Naive thymus-derived CD4-positive, alpha-beta T cell (primary cell): ENCODE data around the gene MPPED2. TPM values are rescaled to one million over a fixed set of nuclear protein-coding genes. Genes with fewer than 3 reads are reported as not detected.

ENCODE experiments used
- ATAC-seq: fragments of 150-1000 bp; cut with Tn5 transposase; 2 replicates; pipeline ENCODE4 v1.10.0; 2021; ENCODE audit warnings: mild to moderate bottlenecking, moderate library complexity
- CTCF ChIA-PET: fragments of 350-600 bp; sonication (Branson Sonifier 250); formaldehyde crosslinking; loops from one replicate; lab custom pipeline; 2021; ENCODE audit warnings: antibody characterized with exemption; lab: Charles Lee
- POLR2A ChIA-PET: fragments of 350-600 bp; sonication (Branson Sonifier 250); formaldehyde crosslinking; loops from one replicate; lab custom pipeline; 2021; ENCODE audit warnings: antibody characterized with exemption, inconsistent platforms; lab: Charles Lee
- DNase-seq, 9 donors: peaks; one replicate each; pipeline versions ENCODE4 v3.0.0 to v3.0.0-alpha.2; 2020 to 2022; ENCODE audit warnings: mixed read lengths in 1 of 9
- H3K27ac ChIP-seq: one replicate; pipeline ENCODE4 v1.7.0; 2013; ENCODE audit warnings: mild to moderate bottlenecking, low read depth, low read length, moderate library complexity
- H3K27me3 ChIP-seq, 2 donors: one replicate each; pipeline ENCODE4 v1.7.0; 2013; ENCODE audit warnings: low read length in 2 of 2, mild to moderate bottlenecking in 2 of 2, moderate library complexity in 2 of 2; ENCODE audit not compliant: control insufficient read depth in 2 of 2, insufficient read depth in 2 of 2
- H3K36me3 ChIP-seq, 3 experiments: 1 replicate in 2 of 3; 2 replicates in 1 of 3; pipeline ENCODE4 v1.7.0; 2013; ENCODE audit warnings: low read length in 3 of 3, mild to moderate bottlenecking in 3 of 3, moderate library complexity in 1 of 3; ENCODE audit not compliant: insufficient read depth in 3 of 3, control insufficient read depth in 2 of 3
- H3K4me1 ChIP-seq, 2 donors: one replicate each; pipeline ENCODE4 v1.7.0; 2013; ENCODE audit warnings: low read length in 2 of 2, mild to moderate bottlenecking in 2 of 2, moderate library complexity in 1 of 2; ENCODE audit not compliant: control insufficient read depth in 2 of 2, insufficient read depth in 2 of 2
- H3K4me3 ChIP-seq: 2 replicates; pipeline ENCODE4 v1.7.0; 2013; ENCODE audit warnings: mild to moderate bottlenecking, low read length
- H3K9me3 ChIP-seq, 3 experiments: 1 replicate in 2 of 3; 2 replicates in 1 of 3; pipeline ENCODE4 v1.7.0; 2013; ENCODE audit warnings: low read length in 3 of 3; ENCODE audit not compliant: control insufficient read depth in 2 of 3
- H3K27ac Mint-ChIP-seq, 9 donors: one replicate each; pipeline ENCODE4 v1.8.0; 2020 to 2022; ENCODE audit warnings: mixed read lengths in 9 of 9, mild to moderate bottlenecking in 8 of 9, moderate library complexity in 5 of 9, inconsistent platforms in 2 of 9
- H3K27me3 Mint-ChIP-seq, 5 donors: one replicate each; pipeline ENCODE4 v1.8.0; 2021 to 2022; ENCODE audit warnings: mixed read lengths in 5 of 5, mild to moderate bottlenecking in 1 of 5
- H3K36me3 Mint-ChIP-seq, 5 donors: one replicate each; pipeline ENCODE4 v1.8.0; 2020 to 2022; ENCODE audit warnings: mixed read lengths in 5 of 5, mild to moderate bottlenecking in 3 of 5, inconsistent platforms in 1 of 5
- H3K4me1 Mint-ChIP-seq, 7 donors: one replicate each; pipeline ENCODE4 v1.8.0; 2020 to 2022; ENCODE audit warnings: mixed read lengths in 7 of 7, mild to moderate bottlenecking in 3 of 7, inconsistent platforms in 1 of 7
- H3K4me3 Mint-ChIP-seq, 10 donors: one replicate each; pipeline ENCODE4 v1.8.0; 2020 to 2022; ENCODE audit warnings: mild to moderate bottlenecking in 10 of 10, mixed read lengths in 10 of 10, moderate library complexity in 6 of 10, inconsistent platforms in 2 of 10
- H3K9me3 Mint-ChIP-seq, 11 donors: one replicate each; pipeline ENCODE4 v1.8.0; 2020 to 2022; ENCODE audit warnings: mixed read lengths in 11 of 11, mild to moderate bottlenecking in 4 of 11, inconsistent platforms in 1 of 11, moderate library complexity in 1 of 11
- intact Hi-C, 2 donors: fragments of 100-400 bp; cut with micrococcal nuclease; formaldehyde crosslinking; loops; one replicate each; pipeline ENCODE4 v1.15.1; 2023
- polyA plus RNA-seq, 2 donors: library from polyadenylated mRNA; unstranded; fragments of 300-500 nt; fragmentation: Illumina TruSeq; gene quantifications; one replicate each; pipeline ENCODE4 v1.2.3, GENCODE V29; 2021
- total RNA-seq, 6 experiments: library from RNA in 5 of 6; stranded (reverse) in 5 of 6; gene quantifications; 1 replicate in 5 of 6; 2 replicates in 1 of 6; pipeline ENCODE4 v1.2.3 and lab custom pipeline; 2021 to 2026

The MPPED2 gene
- total and polyA plus RNA-seq, 7 experiments from 2014 or later, result 0.09 to 3.5 (median 1.3) TPM; not detected in 2

- no peaks in the 10 kb centered on the region for H3K4me1 ChIP-seq
- ChIA-PET POLR2A (no interaction called here), CTCF (no interaction called here)
- no peak overlapping the region for H3K27ac ChIP-seq
- H3K27me3 Mint-ChIP-seq, result peaks cover 0 to 5% (median 0%) of the 10 kb centered on the region in 5 donors
- ATAC-seq (no peak), DNase-seq (no peak)
- H3K4me1 Mint-ChIP-seq, result no peaks in the 10 kb centered on the region
- intact Hi-C loops, result no loop called here
- H3K9me3 ChIP-seq, result no peaks in the 10 kb centered on the region
- peaks cover 0 to 3% (median 0%) of the 10 kb centered on the region in 5 donors for H3K36me3 Mint-ChIP-seq
- H3K4me3 ChIP-seq, result no peak overlapping the region
- peaks cover 0 to 4% (median 0%) of the 10 kb centered on the region in 11 donors for H3K9me3 Mint-ChIP-seq
- no peaks in the 10 kb centered on the region for H3K27me3 ChIP-seq
- no peak overlapping the region for H3K4me3 Mint-ChIP-seq
- no peak overlapping the region for H3K27ac Mint-ChIP-seq
- no peaks in the 10 kb centered on the region for H3K36me3 ChIP-seq
Measured at GRCh38 chr11:30567120-30567519, 19.0 kb downstream of the MPPED2 start.

GRCh38 chr11:30566482-30566881, 19.7 kb downstream of the MPPED2 start:
- ATAC-seq (no peak), DNase-seq (no peak)
- CTCF ChIA-PET, result no interaction called here
- H3K4me1 ChIP-seq, result no peaks in the 10 kb centered on the region
- intact Hi-C loops, result no loop called here
- no peak overlapping the region for H3K4me3 Mint-ChIP-seq
- H3K9me3 ChIP-seq, result no peaks in the 10 kb centered on the region
- H3K4me1 Mint-ChIP-seq, result no peaks in the 10 kb centered on the region
- no peaks in the 10 kb centered on the region for H3K36me3 ChIP-seq
- no peak overlapping the region for H3K4me3 ChIP-seq
- POLR2A ChIA-PET, result no interaction called here
- no peaks in the 10 kb centered on the region for H3K27me3 ChIP-seq
- no peak overlapping the region for H3K27ac ChIP-seq
- H3K27ac Mint-ChIP-seq, result no peak overlapping the region
- peaks cover 0 to 5% (median 0%) of the 10 kb centered on the region in 5 donors for H3K27me3 Mint-ChIP-seq
- H3K9me3 Mint-ChIP-seq, result peaks cover 0 to 4% (median 0%) of the 10 kb centered on the region in 11 donors
- peaks cover 0 to 3% (median 0%) of the 10 kb centered on the region in 5 donors for H3K36me3 Mint-ChIP-seq

GRCh38 chr11:30565027-30565426, 21.1 kb downstream of the MPPED2 start:
- Histone ChIP-seq H3K4me1 (no peaks in the 10 kb centered on the region), H3K9me3 (no peaks in the 10 kb centered on the region), H3K27me3 (no peaks in the 10 kb centered on the region), H3K4me3 (no peak overlapping the region), H3K36me3 (no peaks in the 10 kb centered on the region), H3K27ac (no peak overlapping the region)
- POLR2A ChIA-PET, result no interaction called here
- CTCF ChIA-PET, result no interaction called here
- Mint-ChIP-seq H3K27ac (no peak overlapping the region), H3K4me1 (no peaks in the 10 kb centered on the region), H3K27me3 (peaks cover 0 to 5% (median 0%) of the 10 kb centered on the region in 5 donors), H3K36me3 (peaks cover 0 to 2% (median 0%) of the 10 kb centered on the region in 5 donors), H3K9me3 (peaks cover 0 to 4% (median 0%) of the 10 kb centered on the region in 11 donors), H3K4me3 (no peak overlapping the region)
- intact Hi-C loops, result no loop called here
- DNase-seq (no peak), ATAC-seq (no peak)

GRCh38 chr11:30561691-30562415, 24.3 kb downstream of the MPPED2 start:
- Mint-ChIP-seq H3K27ac (no peak overlapping the region), H3K4me1 (no peaks in the 10 kb centered on the region), H3K36me3 (no peaks in the 10 kb centered on the region), H3K27me3 (peaks cover 0 to 5% (median 0%) of the 10 kb centered on the region in 5 donors), H3K9me3 (peaks cover 0 to 3% (median 0%) of the 10 kb centered on the region in 11 donors), H3K4me3 (no peak overlapping the region)
- CTCF ChIA-PET, result no interaction called here
- Histone ChIP-seq H3K27me3 (no peaks in the 10 kb centered on the region), H3K9me3 (no peaks in the 10 kb centered on the region), H3K4me1 (no peaks in the 10 kb centered on the region), H3K36me3 (no peaks in the 10 kb centered on the region), H3K4me3 (no peak overlapping the region), H3K27ac (no peak overlapping the region)
- POLR2A ChIA-PET, result no interaction called here
- DNase-seq (no peak), ATAC-seq (no peak)
- intact Hi-C loops, result no loop called here

- Histone ChIP-seq H3K4me1 (no peaks in the 10 kb centered on the region), H3K9me3 (no peaks in the 10 kb centered on the region), H3K27me3 (no peaks in the 10 kb centered on the region), H3K4me3 (no peak overlapping the region), H3K36me3 (no peaks in the 10 kb centered on the region), H3K27ac (no peak overlapping the region)
- H3K27me3 Mint-ChIP-seq, result peaks cover 0 to 5% (median 0%) of the 10 kb centered on the region in 5 donors
- no peak overlapping the region for H3K27ac Mint-ChIP-seq
- no peak overlapping the region for H3K4me3 Mint-ChIP-seq
- intact Hi-C loops, result no loop called here
- no peak for ATAC-seq
- ChIA-PET CTCF (no interaction called here), POLR2A (no interaction called here)
- no peak for DNase-seq
- no peaks in the 10 kb centered on the region for H3K36me3 Mint-ChIP-seq
- no peaks in the 10 kb centered on the region for H3K4me1 Mint-ChIP-seq
- H3K9me3 Mint-ChIP-seq, result peaks cover 0 to 3% (median 0%) of the 10 kb centered on the region in 11 donors
Measured at GRCh38 chr11:30560206-30561106, 25.7 kb downstream of the MPPED2 start.

GRCh38 chr11:30559004-30559403, 27.1 kb downstream of the MPPED2 start:
- H3K9me3 ChIP-seq, result no peaks in the 10 kb centered on the region
- Mint-ChIP-seq H3K4me1 (no peaks in the 10 kb centered on the region), H3K9me3 (peaks cover 0 to 7% (median 0%) of the 10 kb centered on the region in 11 donors), H3K4me3 (no peak overlapping the region), H3K27ac (no peak overlapping the region), H3K27me3 (peaks cover 0 to 5% (median 0%) of the 10 kb centered on the region in 5 donors), H3K36me3 (no peaks in the 10 kb centered on the region)
- ATAC-seq, result no peak
- no peaks in the 10 kb centered on the region for H3K27me3 ChIP-seq
- no peak overlapping the region for H3K27ac ChIP-seq
- no peak for DNase-seq
- CTCF ChIA-PET, result no interaction called here
- no peaks in the 10 kb centered on the region for H3K36me3 ChIP-seq
- POLR2A ChIA-PET, result no interaction called here
- intact Hi-C loops, result no loop called here
- no peak overlapping the region for H3K4me3 ChIP-seq
- H3K4me1 ChIP-seq, result no peaks in the 10 kb centered on the region
